Measurements from ENCODE around the gene DBT. TPM values are rescaled to one million over a fixed set of nuclear protein-coding genes. Genes with fewer than 3 reads are reported as not detected.

The DBT gene
- total RNA-seq, 1 donor from 2014 or later: 11.3 TPM

GRCh38 chr1:100177295-100178041, 72.2 kb downstream of the DBT start:
- H3K36me3 Mint-ChIP-seq (ENCODE audit: low read depth): no peaks in the 10 kb centered on the region
- H3K27me3 Mint-ChIP-seq (ENCODE audit: insufficient read depth): peaks cover 5% of the 10 kb centered on the region
- H3K9me3 Mint-ChIP-seq: no peaks in the 10 kb centered on the region
- intact Hi-C loops (cut with micrococcal nuclease): no loop called here
- no peak overlapping the region for H3K4me3 Mint-ChIP-seq
- no peak overlapping the region for H3K27ac Mint-ChIP-seq
- no peaks in the 10 kb centered on the region for H3K4me1 Mint-ChIP-seq (ENCODE audit: low read depth)
- DNase-seq (ENCODE audit: low spot score): no peak

DNA sequence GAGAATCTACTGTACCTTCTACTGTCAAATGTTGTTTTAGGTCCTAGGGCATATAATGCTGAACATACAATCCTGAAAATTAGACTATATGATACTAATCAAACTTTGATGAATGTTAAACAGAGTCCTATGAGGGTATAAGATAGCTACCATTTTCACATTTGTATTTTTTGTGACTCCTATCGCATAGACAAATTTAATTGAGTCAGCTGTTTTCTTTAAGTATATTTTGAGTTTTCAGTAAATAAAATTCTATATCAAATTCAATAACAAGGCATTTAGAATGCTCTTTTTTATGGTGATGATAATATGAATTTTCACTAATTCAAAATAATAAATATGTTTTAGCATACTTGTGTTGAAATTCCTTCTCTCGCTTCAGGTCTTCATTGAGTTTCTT, 81.6 kb downstream of the DBT start:
- no peak overlapping the region for H3K27ac Mint-ChIP-seq
- H3K9me3 Mint-ChIP-seq: no peaks in the 10 kb centered on the region
- H3K4me1 Mint-ChIP-seq (ENCODE audit: low read depth): no peaks in the 10 kb centered on the region
- H3K4me3 Mint-ChIP-seq: no peak overlapping the region
- peaks cover 20% of the 10 kb centered on the region for H3K27me3 Mint-ChIP-seq (ENCODE audit: insufficient read depth)
- intact Hi-C loops (cut with micrococcal nuclease): no loop called here
- no peak for DNase-seq (ENCODE audit: low spot score)
- no peaks in the 10 kb centered on the region for H3K36me3 Mint-ChIP-seq (ENCODE audit: low read depth)

DNA sequence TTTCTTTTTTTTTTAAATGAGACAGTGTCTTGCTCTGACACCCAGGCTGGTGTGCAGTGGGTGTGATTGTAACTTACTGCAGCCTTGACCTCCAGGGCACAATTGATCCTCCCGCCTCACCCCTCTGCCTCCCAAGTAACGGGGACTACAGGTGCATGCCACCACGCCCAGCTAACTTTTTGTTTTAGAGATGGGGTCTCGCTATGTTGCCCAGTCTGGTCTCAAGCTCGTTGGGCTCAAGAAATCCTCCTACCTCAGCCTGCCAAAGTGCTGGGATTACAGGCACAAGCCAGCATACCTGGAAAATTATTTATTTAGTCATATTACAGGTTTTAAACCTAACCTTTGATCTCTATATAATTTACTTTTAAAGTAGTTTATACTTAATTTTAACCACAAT, 84.9 kb downstream of the DBT start:
- H3K36me3 Mint-ChIP-seq (ENCODE audit: low read depth): no peaks in the 10 kb centered on the region
- H3K9me3 Mint-ChIP-seq: no peaks in the 10 kb centered on the region
- peaks cover 10% of the 10 kb centered on the region for H3K27me3 Mint-ChIP-seq (ENCODE audit: insufficient read depth)
- H3K4me3 Mint-ChIP-seq: no peak overlapping the region
- intact Hi-C loops (cut with micrococcal nuclease): no loop called here
- no peaks in the 10 kb centered on the region for H3K4me1 Mint-ChIP-seq (ENCODE audit: low read depth)
- no peak overlapping the region for H3K27ac Mint-ChIP-seq
- DNase-seq (ENCODE audit: low spot score): no peak

DNA sequence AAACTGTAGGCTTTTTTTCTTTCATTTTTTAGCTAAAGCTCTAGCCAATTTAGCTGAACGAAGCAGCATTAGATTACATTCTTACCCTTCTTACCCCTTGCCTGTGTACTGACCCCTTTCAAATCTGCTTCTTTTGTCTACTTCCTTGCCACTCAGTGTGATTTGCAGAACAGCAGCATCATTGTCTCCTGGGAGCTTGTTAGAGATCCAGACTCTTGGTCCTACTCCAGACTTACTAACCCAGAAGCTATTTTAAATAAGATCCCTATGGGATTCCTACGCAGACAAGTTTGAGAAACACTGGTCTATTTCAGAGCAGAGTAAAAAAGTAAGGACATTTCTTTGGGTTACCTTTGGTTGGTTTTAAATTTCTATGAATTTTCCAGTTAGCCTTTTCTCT, 85.4 kb downstream of the DBT start:
- intact Hi-C loops (cut with micrococcal nuclease): no loop called here
- no peaks in the 10 kb centered on the region for H3K36me3 Mint-ChIP-seq (ENCODE audit: low read depth)
- no peak for DNase-seq (ENCODE audit: low spot score)
- H3K9me3 Mint-ChIP-seq: no peaks in the 10 kb centered on the region
- no peak overlapping the region for H3K4me3 Mint-ChIP-seq
- H3K4me1 Mint-ChIP-seq (ENCODE audit: low read depth): no peaks in the 10 kb centered on the region
- no peak overlapping the region for H3K27ac Mint-ChIP-seq
- peaks cover 10% of the 10 kb centered on the region for H3K27me3 Mint-ChIP-seq (ENCODE audit: insufficient read depth)

GRCh38 chr1:100162881-100163280, 86.8 kb downstream of the DBT start:
- DNase-seq (ENCODE audit: low spot score): no peak
- H3K4me1 Mint-ChIP-seq (ENCODE audit: low read depth): no peaks in the 10 kb centered on the region
- intact Hi-C loops (cut with micrococcal nuclease): no loop called here
- peaks cover 10% of the 10 kb centered on the region for H3K27me3 Mint-ChIP-seq (ENCODE audit: insufficient read depth)
- H3K27ac Mint-ChIP-seq: no peak overlapping the region
- no peaks in the 10 kb centered on the region for H3K9me3 Mint-ChIP-seq
- H3K4me3 Mint-ChIP-seq: no peak overlapping the region
- H3K36me3 Mint-ChIP-seq (ENCODE audit: low read depth): no peaks in the 10 kb centered on the region

GRCh38 chr1:100152271-100152670, 97.4 kb downstream of the DBT start:
- intact Hi-C loops (cut with micrococcal nuclease): no loop called here
- H3K27ac Mint-ChIP-seq: no peak overlapping the region
- H3K4me3 Mint-ChIP-seq: no peak overlapping the region
- H3K27me3 Mint-ChIP-seq (ENCODE audit: insufficient read depth): peaks cover 5% of the 10 kb centered on the region
- no peak for DNase-seq (ENCODE audit: low spot score)
- H3K36me3 Mint-ChIP-seq (ENCODE audit: low read depth): peaks cover 16% of the 10 kb centered on the region
- H3K4me1 Mint-ChIP-seq (ENCODE audit: low read depth): peaks cover 8% of the 10 kb centered on the region
- no peaks in the 10 kb centered on the region for H3K9me3 Mint-ChIP-seq

DNA sequence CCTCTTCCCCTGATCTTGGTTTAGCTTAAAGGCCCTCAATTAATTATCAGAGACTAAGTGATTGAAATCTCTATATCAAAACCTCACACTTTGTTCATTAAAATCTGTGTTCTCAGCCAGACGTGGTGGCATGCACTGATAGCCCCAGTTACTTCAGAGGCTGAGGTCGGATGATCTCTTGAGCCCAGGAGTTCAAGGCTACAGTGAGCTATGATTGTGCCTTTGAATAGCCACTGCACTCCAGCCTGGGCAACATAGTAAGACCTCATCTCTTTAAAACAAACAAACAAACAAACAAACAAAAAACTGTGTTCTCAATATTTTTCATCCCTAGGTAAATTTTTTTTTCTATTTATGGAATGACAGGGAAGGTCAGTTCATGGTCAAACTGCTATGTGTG, 98.0 kb downstream of the DBT start:
- Mint-ChIP-seq H3K4me3 (no peak overlapping the region), H3K36me3 (ENCODE audit: low read depth) (peaks cover 18% of the 10 kb centered on the region), H3K9me3 (no peaks in the 10 kb centered on the region), H3K27me3 (ENCODE audit: insufficient read depth) (peaks cover 5% of the 10 kb centered on the region), H3K4me1 (ENCODE audit: low read depth) (peaks cover 8% of the 10 kb centered on the region), H3K27ac (no peak overlapping the region)
- intact Hi-C loops (cut with micrococcal nuclease): no loop called here
- DNase-seq (ENCODE audit: low spot score): no peak

DNA sequence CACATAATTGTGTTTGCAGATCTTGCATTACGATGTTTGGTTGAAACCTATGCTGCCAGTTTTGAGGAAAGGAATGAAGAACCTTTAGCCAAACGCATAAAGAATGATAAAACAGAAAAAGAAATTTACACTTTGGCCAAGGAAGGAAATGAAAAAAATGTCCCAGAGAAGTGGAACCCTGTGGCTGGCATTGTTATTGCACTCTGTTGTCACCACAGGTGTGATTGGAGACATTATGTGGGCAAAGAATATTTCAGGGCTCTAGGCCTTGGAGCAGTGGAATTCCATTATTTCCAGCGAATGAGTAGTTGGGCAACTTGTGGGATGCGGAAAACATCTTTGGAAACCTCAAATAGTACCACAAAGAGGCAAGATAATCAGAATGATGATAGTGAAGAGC, 101.8 kb downstream of the DBT start:
- H3K27me3 Mint-ChIP-seq (ENCODE audit: insufficient read depth): no peaks in the 10 kb centered on the region
- intact Hi-C loops (cut with micrococcal nuclease): no loop called here
- H3K9me3 Mint-ChIP-seq: no peaks in the 10 kb centered on the region
- no peak overlapping the region for H3K4me3 Mint-ChIP-seq
- H3K27ac Mint-ChIP-seq: no peak overlapping the region
- peaks cover 36% of the 10 kb centered on the region for H3K36me3 Mint-ChIP-seq (ENCODE audit: low read depth)
- H3K4me1 Mint-ChIP-seq (ENCODE audit: low read depth): peaks cover 8% of the 10 kb centered on the region
- DNase-seq (ENCODE audit: low spot score): no peak

- H3K9me3 Mint-ChIP-seq: no peaks in the 10 kb centered on the region
- H3K4me3 Mint-ChIP-seq: no peak overlapping the region
- H3K4me1 Mint-ChIP-seq (ENCODE audit: low read depth): peaks cover 2% of the 10 kb centered on the region
- no peaks in the 10 kb centered on the region for H3K27me3 Mint-ChIP-seq (ENCODE audit: insufficient read depth)
- H3K27ac Mint-ChIP-seq: no peak overlapping the region
- H3K36me3 Mint-ChIP-seq (ENCODE audit: low read depth): peaks cover 38% of the 10 kb centered on the region
- intact Hi-C loops (cut with micrococcal nuclease): no loop called here
- no peak for DNase-seq (ENCODE audit: low spot score)
Observed at GRCh38 chr1:100146958-100147357, 102.7 kb downstream of the DBT start.

GRCh38 chr1:100145116-100145515, 104.5 kb downstream of the DBT start:
- DNase-seq (ENCODE audit: low spot score): no peak
- H3K4me3 Mint-ChIP-seq: no peak overlapping the region
- no peaks in the 10 kb centered on the region for H3K4me1 Mint-ChIP-seq (ENCODE audit: low read depth)
- H3K9me3 Mint-ChIP-seq: no peaks in the 10 kb centered on the region
- H3K36me3 Mint-ChIP-seq (ENCODE audit: low read depth): peaks cover 45% of the 10 kb centered on the region
- no peak overlapping the region for H3K27ac Mint-ChIP-seq
- intact Hi-C loops (cut with micrococcal nuclease): no loop called here
- H3K27me3 Mint-ChIP-seq (ENCODE audit: insufficient read depth): no peaks in the 10 kb centered on the region

DNA sequence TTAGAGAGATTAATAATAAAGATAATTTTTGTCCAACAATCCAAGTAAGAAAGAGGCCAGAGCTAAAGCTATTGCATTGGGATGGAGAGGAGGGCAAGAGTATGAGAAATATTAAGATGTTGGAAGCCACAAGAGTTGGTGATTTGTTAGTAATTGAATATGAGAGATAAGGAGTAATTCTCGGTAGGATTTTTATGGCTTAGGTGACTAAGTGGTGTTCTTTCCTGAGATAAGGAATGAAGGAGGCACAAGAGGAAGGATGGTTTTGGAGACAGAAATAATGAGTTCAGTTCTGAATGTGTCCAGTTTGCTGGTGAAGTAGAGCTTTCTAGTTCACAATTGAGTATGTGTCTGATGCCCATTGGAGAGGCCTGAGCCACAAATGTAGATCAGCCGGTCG, 107.3 kb downstream of the DBT start:
- intact Hi-C loops (cut with micrococcal nuclease): no loop called here
- peaks cover 49% of the 10 kb centered on the region for H3K36me3 Mint-ChIP-seq (ENCODE audit: low read depth)
- H3K27ac Mint-ChIP-seq: no peak overlapping the region
- H3K4me1 Mint-ChIP-seq (ENCODE audit: low read depth): no peaks in the 10 kb centered on the region
- no peak overlapping the region for H3K4me3 Mint-ChIP-seq
- H3K9me3 Mint-ChIP-seq: no peaks in the 10 kb centered on the region
- DNase-seq (ENCODE audit: low spot score): no peak
- no peaks in the 10 kb centered on the region for H3K27me3 Mint-ChIP-seq (ENCODE audit: insufficient read depth)

GRCh38 chr1:100141192-100141591, 108.4 kb downstream of the DBT start:
- DNase-seq (ENCODE audit: low spot score): no peak
- H3K36me3 Mint-ChIP-seq (ENCODE audit: low read depth): peaks cover 46% of the 10 kb centered on the region
- intact Hi-C loops (cut with micrococcal nuclease): no loop called here
- no peaks in the 10 kb centered on the region for H3K27me3 Mint-ChIP-seq (ENCODE audit: insufficient read depth)
- H3K4me1 Mint-ChIP-seq (ENCODE audit: low read depth): no peaks in the 10 kb centered on the region
- H3K4me3 Mint-ChIP-seq: no peak overlapping the region
- H3K27ac Mint-ChIP-seq: no peak overlapping the region
- H3K9me3 Mint-ChIP-seq: no peaks in the 10 kb centered on the region

- Mint-ChIP-seq H3K27me3 (ENCODE audit: insufficient read depth) (no peaks in the 10 kb centered on the region), H3K4me3 (no peak overlapping the region), H3K36me3 (ENCODE audit: low read depth) (peaks cover 34% of the 10 kb centered on the region), H3K27ac (no peak overlapping the region), H3K4me1 (ENCODE audit: low read depth) (peaks cover 20% of the 10 kb centered on the region), H3K9me3 (no peaks in the 10 kb centered on the region)
- DNase-seq (ENCODE audit: low spot score): no peak
- intact Hi-C loops (cut with micrococcal nuclease): no loop called here
Observed at GRCh38 chr1:100137602-100138001, 112.0 kb downstream of the DBT start.
